Activated naive CD8-positive, alpha-beta T cell treated with anti-CD3 and anti-CD28 coated beads, Interleukin-2, amount 10 ng/mL, durations not matched to agents 7 days and 5 days (primary cell): ENCODE results near the gene PTGS2. TPM values are rescaled to one million over a fixed set of nuclear protein-coding genes. Genes with fewer than 3 reads are reported as not detected.
"Not testable (repeated sequence)": the region's sequence is repeated elsewhere in the genome, so short reads cannot be mapped to it uniquely, and the experiment has no call there.

Experiments used
- ATAC-seq: fragments of 150-1000 bp; cut with Tn5 transposase; one replicate; pipeline ENCODE4 v1.10.0; 2021; ENCODE audit warnings: low read depth, moderate library complexity
- POLR2A ChIA-PET: fragments of 350-600 bp; sonication (Branson Sonifier 250); formaldehyde crosslinking; loops from one replicate; lab custom pipeline; 2021; ENCODE audit warnings: antibody characterized with exemption; lab: Charles Lee
- DNase-seq: peaks from one replicate; pipeline ENCODE4 v3.0.0; 2021
- H3K27ac Mint-ChIP-seq: one replicate; pipeline ENCODE4 v1.8.0; 2022; ENCODE audit warnings: mild to moderate bottlenecking, mixed read lengths
- H3K27me3 Mint-ChIP-seq: one replicate; pipeline ENCODE4 v1.8.0; 2022; ENCODE audit warnings: mild to moderate bottlenecking, moderate library complexity, mixed read lengths
- H3K36me3 Mint-ChIP-seq: one replicate; pipeline ENCODE4 v1.8.0; 2021; ENCODE audit warnings: mild to moderate bottlenecking, mixed read lengths
- H3K4me1 Mint-ChIP-seq: one replicate; pipeline ENCODE4 v1.8.0; 2021; ENCODE audit warnings: mixed read lengths
- H3K4me3 Mint-ChIP-seq: one replicate; pipeline ENCODE4 v1.8.0; 2022; ENCODE audit warnings: mild to moderate bottlenecking, moderate library complexity, mixed read lengths
- H3K9me3 Mint-ChIP-seq: one replicate; pipeline ENCODE4 v1.8.0; 2021; ENCODE audit warnings: mixed read lengths
- total RNA-seq, 2 experiments: library from RNA; stranded (reverse); gene quantifications; one replicate each; pipeline ENCODE4 v1.2.3, GENCODE V29; 2021

The PTGS2 gene
- total RNA-seq, 2 experiments from 2014 or later = not detected

GRCh38 chr1:186681801-186682200 is 1.6 kb upstream of the PTGS2 start:
- H3K4me1 Mint-ChIP-seq = peaks cover 9% of the 10 kb centered on the region
- POLR2A ChIA-PET = no interaction called here
- no peak overlapping the region for H3K4me3 Mint-ChIP-seq
- H3K27ac Mint-ChIP-seq = no peak overlapping the region
- peaks cover 53% of the 10 kb centered on the region for H3K27me3 Mint-ChIP-seq
- DNase-seq (no peak), ATAC-seq (no peak)
- no peaks in the 10 kb centered on the region for H3K9me3 Mint-ChIP-seq
- no peaks in the 10 kb centered on the region for H3K36me3 Mint-ChIP-seq

GRCh38 chr1:186681121-186681520 is 898 bp upstream of the PTGS2 start:
- peaks cover 57% of the 10 kb centered on the region for H3K27me3 Mint-ChIP-seq
- POLR2A ChIA-PET = no interaction called here
- no peak for ATAC-seq
- peaks cover 9% of the 10 kb centered on the region for H3K4me1 Mint-ChIP-seq
- H3K36me3 Mint-ChIP-seq = no peaks in the 10 kb centered on the region
- H3K9me3 Mint-ChIP-seq = no peaks in the 10 kb centered on the region
- no peak overlapping the region for H3K27ac Mint-ChIP-seq
- peak overlapping the region; percentile 73 for H3K4me3 Mint-ChIP-seq
- DNase-seq = no peak

- POLR2A ChIA-PET = no interaction called here
- H3K9me3 Mint-ChIP-seq = no peaks in the 10 kb centered on the region
- no peaks in the 10 kb centered on the region for H3K36me3 Mint-ChIP-seq
- peak overlapping the region; percentile 73 for H3K4me3 Mint-ChIP-seq
- H3K27ac Mint-ChIP-seq = no peak overlapping the region
- no peak for DNase-seq
- H3K4me1 Mint-ChIP-seq = peaks cover 9% of the 10 kb centered on the region
- ATAC-seq = no peak
- H3K27me3 Mint-ChIP-seq = peaks cover 60% of the 10 kb centered on the region
Observed at GRCh38 chr1:186679924-186680244, 339 bp downstream of the PTGS2 start.

- Mint-ChIP-seq H3K27me3 (peaks cover 56% of the 10 kb centered on the region), H3K27ac (no peak overlapping the region), H3K36me3 (no peaks in the 10 kb centered on the region), H3K4me3 (no peak overlapping the region), H3K9me3 (no peaks in the 10 kb centered on the region), H3K4me1 (peaks cover 6% of the 10 kb centered on the region)
- ATAC-seq (no peak), DNase-seq (no peak)
- POLR2A ChIA-PET = no interaction called here
Observed at GRCh38 chr1:186678155-186678554, 2.1 kb downstream of the PTGS2 start.

GRCh38 chr1:186672596-186672995 is 7.6 kb downstream of the PTGS2 start:
- DNase-seq (no peak), ATAC-seq (no peak)
- H3K27me3 Mint-ChIP-seq = peaks cover 9% of the 10 kb centered on the region
- H3K27ac Mint-ChIP-seq = no peak overlapping the region
- H3K9me3 Mint-ChIP-seq = peaks cover 1% of the 10 kb centered on the region
- H3K4me1 Mint-ChIP-seq = no peaks in the 10 kb centered on the region
- H3K4me3 Mint-ChIP-seq = no peak overlapping the region
- POLR2A ChIA-PET = no interaction called here
- no peaks in the 10 kb centered on the region for H3K36me3 Mint-ChIP-seq

- POLR2A ChIA-PET = no interaction called here
- Mint-ChIP-seq H3K9me3 (peaks cover 1% of the 10 kb centered on the region), H3K4me1 (no peaks in the 10 kb centered on the region), H3K36me3 (no peaks in the 10 kb centered on the region), H3K27me3 (peaks cover 7% of the 10 kb centered on the region), H3K4me3 (no peak overlapping the region), H3K27ac (no peak overlapping the region)
- ATAC-seq = no peak
- DNase-seq = no peak
Observed at GRCh38 chr1:186672131-186672530, 8.1 kb downstream of the PTGS2 start.

- no peak overlapping the region for H3K27ac Mint-ChIP-seq
- H3K4me3 Mint-ChIP-seq = no peak overlapping the region
- peaks cover 5% of the 10 kb centered on the region for H3K27me3 Mint-ChIP-seq
- DNase-seq (no peak), ATAC-seq (no peak)
- H3K4me1 Mint-ChIP-seq = no peaks in the 10 kb centered on the region
- POLR2A ChIA-PET = no interaction called here
- H3K36me3 Mint-ChIP-seq = no peaks in the 10 kb centered on the region
- H3K9me3 Mint-ChIP-seq = peaks cover 1% of the 10 kb centered on the region
Observed at GRCh38 chr1:186671136-186671825, 8.9 kb downstream of the PTGS2 start.

- POLR2A ChIA-PET = no interaction called here
- H3K27me3 Mint-ChIP-seq = peaks cover 2% of the 10 kb centered on the region
- DNase-seq (no peak), ATAC-seq (no peak)
- H3K9me3 Mint-ChIP-seq = peaks cover 1% of the 10 kb centered on the region
- H3K27ac Mint-ChIP-seq = no peak overlapping the region
- H3K4me1 Mint-ChIP-seq = no peaks in the 10 kb centered on the region
- H3K36me3 Mint-ChIP-seq = no peaks in the 10 kb centered on the region
- H3K4me3 Mint-ChIP-seq = no peak overlapping the region
Observed at GRCh38 chr1:186670297-186671135, 9.7 kb downstream of the PTGS2 start.

GRCh38 chr1:186669784-186670183 is 10.4 kb downstream of the PTGS2 start:
- DNase-seq, ATAC-seq, H3K27me3 Mint-ChIP-seq, H3K9me3 Mint-ChIP-seq, H3K27ac Mint-ChIP-seq, H3K4me1 Mint-ChIP-seq, POLR2A ChIA-PET, H3K4me3 Mint-ChIP-seq, H3K36me3 Mint-ChIP-seq: not testable (repeated sequence)

GRCh38 chr1:186664217-186664616 is 16.0 kb downstream of the PTGS2 start:
- not testable (repeated sequence) for H3K36me3 Mint-ChIP-seq

GRCh38 chr1:186662752-186663151 is 17.5 kb downstream of the PTGS2 start:
- Mint-ChIP-seq H3K27me3 (peaks cover 3% of the 10 kb centered on the region), H3K36me3 (no peaks in the 10 kb centered on the region), H3K4me3 (no peak overlapping the region), H3K4me1 (no peaks in the 10 kb centered on the region), H3K9me3 (peaks cover 3% of the 10 kb centered on the region), H3K27ac (no peak overlapping the region)
- no peak for ATAC-seq
- no peak for DNase-seq
- POLR2A ChIA-PET = no interaction called here

More at GRCh38 chr1:186664217-186664616, 16.0 kb downstream of the PTGS2 start:
- H3K9me3 Mint-ChIP-seq, H3K27me3 Mint-ChIP-seq, H3K4me3 Mint-ChIP-seq, H3K4me1 Mint-ChIP-seq, H3K27ac Mint-ChIP-seq, ATAC-seq, DNase-seq, POLR2A ChIA-PET: not testable (repeated sequence)

GRCh38 chr1:186659890-186660341 is 20.3 kb downstream of the PTGS2 start:
- no peaks in the 10 kb centered on the region for H3K4me1 Mint-ChIP-seq
- H3K9me3 Mint-ChIP-seq = peaks cover 6% of the 10 kb centered on the region
- H3K4me3 Mint-ChIP-seq = no peak overlapping the region
- H3K27ac Mint-ChIP-seq = no peak overlapping the region
- peaks cover 3% of the 10 kb centered on the region for H3K27me3 Mint-ChIP-seq
- DNase-seq (no peak), ATAC-seq (no peak)
- POLR2A ChIA-PET = no interaction called here
- no peaks in the 10 kb centered on the region for H3K36me3 Mint-ChIP-seq

GRCh38 chr1:186658999-186659398 is 21.2 kb downstream of the PTGS2 start:
- ATAC-seq (no peak), DNase-seq (no peak)
- Mint-ChIP-seq H3K4me1 (no peaks in the 10 kb centered on the region), H3K27ac (no peak overlapping the region), H3K4me3 (no peak overlapping the region), H3K9me3 (peaks cover 6% of the 10 kb centered on the region), H3K27me3 (peaks cover 3% of the 10 kb centered on the region), H3K36me3 (no peaks in the 10 kb centered on the region)
- POLR2A ChIA-PET = no interaction called here

GRCh38 chr1:186657481-186657880 is 22.7 kb downstream of the PTGS2 start:
- Mint-ChIP-seq H3K27ac (no peak overlapping the region), H3K27me3 (no peaks in the 10 kb centered on the region), H3K36me3 (no peaks in the 10 kb centered on the region), H3K4me1 (no peaks in the 10 kb centered on the region), H3K9me3 (peaks cover 3% of the 10 kb centered on the region), H3K4me3 (no peak overlapping the region)
- no peak for ATAC-seq
- POLR2A ChIA-PET = no interaction called here
- DNase-seq = no peak
